HEK293 (cell line): ENCODE data around the gene DNAJC4.

ENCODE experiments used
- BCL11A ChIP-seq: fragments of 450-650 bp; formaldehyde crosslinking; IDR thresholded peaks from 2 replicates; pipeline ENCODE4 v1.5.1; 2016; ENCODE audit warnings: low read depth, missing biosample characterization, missing genetic modification characterization
- FEZF1 ChIP-seq: fragments of 450-650 bp; formaldehyde crosslinking; IDR thresholded peaks from 2 replicates; pipeline ENCODE4 v1.5.1; 2016; ENCODE audit warnings: missing biosample characterization, missing genetic modification characterization
- OSR2 ChIP-seq: fragments of 450-650 bp; formaldehyde crosslinking; IDR thresholded peaks from 2 replicates; pipeline ENCODE4 v1.5.1; 2016; ENCODE audit warnings: missing biosample characterization, missing genetic modification characterization
- PRDM10 ChIP-seq: fragments of 450-650 bp; formaldehyde crosslinking; IDR thresholded peaks from 2 replicates; pipeline ENCODE4 v1.5.1; 2016; ENCODE audit warnings: missing biosample characterization, missing genetic modification characterization
- PRDM6 ChIP-seq: fragments of 450-650 bp; formaldehyde crosslinking; IDR thresholded peaks from 2 replicates; pipeline ENCODE4 v1.5.1; 2017; ENCODE audit warnings: missing biosample characterization, missing genetic modification characterization
- ZBTB11 ChIP-seq: fragments of 450-650 bp; formaldehyde crosslinking; conservative IDR thresholded peaks from 2 replicates; pipeline ENCODE4 v1.5.1; 2016; ENCODE audit warnings: low read depth, missing biosample characterization, missing genetic modification characterization
- ZFP3 ChIP-seq: fragments of 450-650 bp; formaldehyde crosslinking; IDR thresholded peaks from 2 replicates; pipeline ENCODE4 v1.5.1; 2016; ENCODE audit warnings: low read depth, missing biosample characterization, missing genetic modification characterization
- ZFP69B ChIP-seq: fragments of 450-650 bp; formaldehyde crosslinking; IDR thresholded peaks from 2 replicates; pipeline ENCODE4 v1.5.1; 2016; ENCODE audit warnings: missing biosample characterization, missing genetic modification characterization
- ZIC2 ChIP-seq: fragments of 450-650 bp; formaldehyde crosslinking; IDR thresholded peaks from 2 replicates; pipeline ENCODE4 v1.5.1; 2016; ENCODE audit warnings: missing biosample characterization, missing genetic modification characterization
- ZNF112 ChIP-seq: fragments of 450-650 bp; formaldehyde crosslinking; IDR thresholded peaks from 2 replicates; pipeline ENCODE4 v1.5.0; 2017; ENCODE audit warnings: missing biosample characterization, missing genetic modification characterization
- ZNF184 ChIP-seq: fragments of 450-650 bp; IDR thresholded peaks from 2 replicates; pipeline ENCODE4 v1.5.1; 2018; ENCODE audit warnings: missing biosample characterization, mild to moderate bottlenecking, missing genetic modification characterization
- ZNF248 ChIP-seq: fragments of 450-650 bp; formaldehyde crosslinking; IDR thresholded peaks from 2 replicates; pipeline ENCODE4 v1.5.1; 2017; ENCODE audit warnings: missing biosample characterization, missing genetic modification characterization
- ZNF335 ChIP-seq: fragments of 450-650 bp; formaldehyde crosslinking; conservative IDR thresholded peaks from 2 replicates; pipeline ENCODE4 v1.5.1; 2016; ENCODE audit warnings: missing biosample characterization, missing genetic modification characterization
- ZNF423 ChIP-seq: fragments of 450-650 bp; formaldehyde crosslinking; IDR thresholded peaks from 2 replicates; pipeline ENCODE4 v1.5.1; 2016; ENCODE audit warnings: missing biosample characterization, missing genetic modification characterization
- ZNF433 ChIP-seq: fragments of 450-650 bp; formaldehyde crosslinking; IDR thresholded peaks from 2 replicates; pipeline ENCODE4 v1.5.1; 2016; ENCODE audit warnings: missing biosample characterization, missing genetic modification characterization, low read depth
- ZNF449 ChIP-seq: fragments of 450-650 bp; formaldehyde crosslinking; IDR thresholded peaks from 2 replicates; pipeline ENCODE4 v1.5.1; 2017; ENCODE audit warnings: missing biosample characterization, mild to moderate bottlenecking, missing genetic modification characterization, moderate library complexity
- ZNF513 ChIP-seq: fragments of 450-650 bp; IDR thresholded peaks from 2 replicates; pipeline ENCODE4 v1.5.1; 2018; ENCODE audit warnings: missing biosample characterization, missing genetic modification characterization
- ZNF548 ChIP-seq: fragments of 450-650 bp; formaldehyde crosslinking; IDR thresholded peaks from 2 replicates; pipeline ENCODE4 v1.5.1; 2016; ENCODE audit warnings: missing biosample characterization, missing genetic modification characterization
- ZNF560 ChIP-seq: fragments of 450-650 bp; formaldehyde crosslinking; IDR thresholded peaks from 2 replicates; pipeline ENCODE4 v1.5.1; 2017; ENCODE audit warnings: missing biosample characterization, missing genetic modification characterization, borderline replicate concordance
- ZNF585B ChIP-seq: fragments of 450-650 bp; formaldehyde crosslinking; IDR thresholded peaks from 2 replicates; pipeline ENCODE4 v1.5.1; 2016; ENCODE audit warnings: missing biosample characterization, missing genetic modification characterization
- ZNF624 ChIP-seq: fragments of 450-650 bp; formaldehyde crosslinking; IDR thresholded peaks from 2 replicates; pipeline ENCODE4 v1.5.1; 2017; ENCODE audit warnings: missing biosample characterization, missing genetic modification characterization
- ZNF639 ChIP-seq: fragments of 450-650 bp; formaldehyde crosslinking; IDR thresholded peaks from 2 replicates; pipeline ENCODE4 v1.5.1; 2016; ENCODE audit warnings: missing biosample characterization, missing genetic modification characterization
- ZNF692 ChIP-seq: fragments of 450-650 bp; formaldehyde crosslinking; IDR thresholded peaks from 2 replicates; pipeline ENCODE4 v1.5.1; 2016; ENCODE audit warnings: missing biosample characterization, missing genetic modification characterization
- ZNF830 ChIP-seq: fragments of 450-650 bp; IDR thresholded peaks from 2 replicates; pipeline ENCODE4 v1.5.0; 2018; ENCODE audit warnings: missing biosample characterization, missing genetic modification characterization, low read depth, mild to moderate bottlenecking, moderate library complexity

The DNAJC4 gene

GRCh38 chr11:64240435-64241240 lies 10.3 kb downstream of the DNAJC4 start, which contains the start of gene FKBP2 (continued):
- 0 out of 2 replicates have a peak, but pooled peaks have one; percentile 17 for TF ChIP-seq ZNF639 (tag by site-specific recombination)
- TF ChIP-seq FEZF1 (tag by site-specific recombination): peak; percentile 40; the same call in 1 of the 2 replicates
- no peak for TF ChIP-seq ZFP69B (tag by site-specific recombination)
- no peak for TF ChIP-seq ZFP3 (tag by site-specific recombination)
- no peak for TF ChIP-seq ZNF585B (tag by site-specific recombination)
- TF ChIP-seq ZNF423 (tag by site-specific recombination): no peak
- no peak for TF ChIP-seq ZNF513 (tag by site-specific recombination)
- TF ChIP-seq OSR2 (tag by site-specific recombination): no peak
- no peak for TF ChIP-seq ZNF624
- TF ChIP-seq ZIC2 (tag by site-specific recombination): no peak
- TF ChIP-seq BCL11A (tag by site-specific recombination): 0 out of 2 replicates have a peak, but pooled peaks have one; percentile 12
- no peak for TF ChIP-seq ZNF560 (tag by site-specific recombination)
- TF ChIP-seq ZNF548 (tag by site-specific recombination): no peak
- TF ChIP-seq ZNF433: no peak
- TF ChIP-seq PRDM10 (tag by site-specific recombination): peak; percentile 51; the same call in 1 of the 2 replicates
- no peak for TF ChIP-seq ZNF692
- TF ChIP-seq ZBTB11 (tag by site-specific recombination): peak; percentile 86
- TF ChIP-seq ZNF335 (tag by site-specific recombination): peak; percentile 99
- TF ChIP-seq ZNF449: no peak
- TF ChIP-seq ZNF112 (tag by site-specific recombination): no peak
- TF ChIP-seq ZNF248 (tag by site-specific recombination): no peak
- no peak for TF ChIP-seq ZNF830 (tag by site-specific recombination)
- TF ChIP-seq PRDM6 (tag by site-specific recombination): no peak
- no peak for TF ChIP-seq ZNF184 (tag by site-specific recombination)
